ENCODE results near the gene TEX38. TPM values are rescaled to one million over a fixed set of nuclear protein-coding genes. Genes with fewer than 3 reads are reported as not detected.
A peak's percentile ranks its signal among the peaks of the same experiment; 100 is the strongest.

The TEX38 gene
- total RNA-seq, 1 experiment from 2014 or later: 0.17 TPM

GRCh38 chr1:46718340-46718726 is 46.7 kb downstream of the TEX38 start:
- TF ChIP-seq KAT7 (CRISPR knock-in tag; IDR thresholded peaks at IDR 0.05; ENCODE audit: borderline replicate concordance) (peak; percentile 16; the same call in 1 of the 2 replicates), ZNF416 (CRISPR knock-in tag; IDR thresholded peaks at IDR 0.05) (no peak)
- H3K36me3 Mint-ChIP-seq: peaks cover 21% of the 10 kb centered on the region
- H3K4me3 Mint-ChIP-seq: peak overlapping the region; percentile 95
- ChIA-PET POLR2A (interaction anchor here (0.5 to 2.3 kb wide), 2 partner anchors 50 to 94 kb away, joined by 3 to 9 read pairs; partner anchors contain the start of gene ATPAF1), CTCF (interaction anchor here (1.1 to 2.6 kb wide), 4 partner anchors 10 to 98 kb away, joined by 3 to 7 read pairs (median 4); no protein-coding TSS in a partner anchor)
- H3K4me1 Mint-ChIP-seq: peaks cover 23% of the 10 kb centered on the region
- no peaks in the 10 kb centered on the region for H3K27me3 Mint-ChIP-seq (ENCODE audit: low read depth)
- no peak for DNase-seq (ENCODE audit: low spot score)
- peak overlapping the region; percentile 35 for H3K27ac Mint-ChIP-seq
- no peaks in the 10 kb centered on the region for H3K9me3 Mint-ChIP-seq
- ATAC-seq: peak; percentile 3

GRCh38 chr1:46718727-46719622 is 47.3 kb downstream of the TEX38 start, which contains the start of gene EFCAB14:
Gene EFCAB14 (minus strand): TSS chr1:46719114. CDS start chr1:46718087, 1,027 bp downstream.
- ATAC-seq (peak; percentile 95), DNase-seq (ENCODE audit: low spot score) (peak; percentile 99)
- H3K4me1 Mint-ChIP-seq: peaks cover 23% of the 10 kb centered on the region
- CTCF ChIA-PET: interaction anchor here (0.7 to 2.6 kb wide), 8 partner anchors 9 to 272 kb away, joined by 3 to 7 read pairs (median 4); no protein-coding TSS in a partner anchor
- H3K27me3 Mint-ChIP-seq (ENCODE audit: low read depth): no peaks in the 10 kb centered on the region
- H3K4me3 Mint-ChIP-seq: peak within 1 kb of the TSS; percentile 95
- peak within 1 kb of the TSS; percentile 35 for H3K27ac Mint-ChIP-seq
- POLR2A ChIA-PET: interaction anchor here (0.5 to 2.3 kb wide), 2 partner anchors 51 to 95 kb away, joined by 3 to 9 read pairs; partner anchors contain the start of gene ATPAF1
- H3K36me3 Mint-ChIP-seq: peaks cover 17% of the 10 kb centered on the region
- H3K9me3 Mint-ChIP-seq: no peaks in the 10 kb centered on the region
- TF ChIP-seq ATF3 (CRISPR knock-in tag; conservative IDR thresholded peaks at IDR 0.05) (0 out of 2 replicates have a peak, but pooled peaks have one; percentile 52), OVOL2 (CRISPR knock-in tag; IDR thresholded peaks at IDR 0.05; ENCODE audit: borderline replicate concordance) (no peak), ARID4B (CRISPR knock-in tag; IDR thresholded peaks at IDR 0.05; ENCODE audit: borderline replicate concordance) (peak; percentile 90; the same call in 1 of the 2 replicates), ZNF396 (CRISPR knock-in tag; IDR thresholded peaks at IDR 0.05; ENCODE audit: borderline replicate concordance) (no peak), TEAD1 (CRISPR knock-in tag; IDR thresholded peaks at IDR 0.05) (peak; percentile 64; the same call in 1 of the 2 replicates), ZNF532 (CRISPR knock-in tag; IDR thresholded peaks at IDR 0.05; ENCODE audit: borderline replicate concordance) (no peak), IRF2 (CRISPR knock-in tag; IDR thresholded peaks at IDR 0.05; ENCODE audit: borderline replicate concordance, low read depth) (no peak), ATF1 (CRISPR knock-in tag; IDR thresholded peaks at IDR 0.05) (no peak; the same call in 1 of the 2 replicates), ZNF416 (CRISPR knock-in tag; IDR thresholded peaks at IDR 0.05) (no peak), MAX (CRISPR knock-in tag; IDR thresholded peaks at IDR 0.05) (peak; percentile 75), NR3C1 (CRISPR knock-in tag; conservative IDR thresholded peaks at IDR 0.05; ENCODE audit: low read depth) (no peak), CREM (CRISPR knock-in tag; IDR thresholded peaks at IDR 0.05) (peak; percentile 93), HMGA2 (CRISPR knock-in tag; IDR thresholded peaks at IDR 0.05) (no peak), FOXP4 (CRISPR knock-in tag; IDR thresholded peaks at IDR 0.05) (peak; percentile 4; the same call in 1 of the 2 replicates), CTCF (IDR thresholded peaks at IDR 0.05) (no peak), NR2C2 (CRISPR knock-in tag; IDR thresholded peaks at IDR 0.05) (no peak), NFATC4 (CRISPR knock-in tag; IDR thresholded peaks at IDR 0.05) (no peak), ZNF671 (CRISPR knock-in tag; IDR thresholded peaks at IDR 0.05) (no peak), TCF7 (CRISPR knock-in tag; IDR thresholded peaks at IDR 0.05; ENCODE audit: low read depth) (no peak)

Measured in WTC11 (cell line).